RPMI7951 (cell line): Measurements from ENCODE around the gene CEP97. TPM values are rescaled to one million over a fixed set of nuclear protein-coding genes. Genes with fewer than 3 reads are reported as not detected.

Source experiments
- DNase-seq: peaks from one replicate; pipeline ENCODE4 v3.0.0-alpha.2; 2012; ENCODE audit warnings: low read depth
- total RNA-seq: library from RNA; depleted of rRNA; stranded (reverse); fragments of >200 nt; shearing (Covaris generic); gene quantifications from 2 replicates; pipeline ENCODE4 v1.2.3, GENCODE V29; 2014

Gene CEP97
- total RNA-seq, 1 experiment from 2014 or later = 29.8 TPM

DNA sequence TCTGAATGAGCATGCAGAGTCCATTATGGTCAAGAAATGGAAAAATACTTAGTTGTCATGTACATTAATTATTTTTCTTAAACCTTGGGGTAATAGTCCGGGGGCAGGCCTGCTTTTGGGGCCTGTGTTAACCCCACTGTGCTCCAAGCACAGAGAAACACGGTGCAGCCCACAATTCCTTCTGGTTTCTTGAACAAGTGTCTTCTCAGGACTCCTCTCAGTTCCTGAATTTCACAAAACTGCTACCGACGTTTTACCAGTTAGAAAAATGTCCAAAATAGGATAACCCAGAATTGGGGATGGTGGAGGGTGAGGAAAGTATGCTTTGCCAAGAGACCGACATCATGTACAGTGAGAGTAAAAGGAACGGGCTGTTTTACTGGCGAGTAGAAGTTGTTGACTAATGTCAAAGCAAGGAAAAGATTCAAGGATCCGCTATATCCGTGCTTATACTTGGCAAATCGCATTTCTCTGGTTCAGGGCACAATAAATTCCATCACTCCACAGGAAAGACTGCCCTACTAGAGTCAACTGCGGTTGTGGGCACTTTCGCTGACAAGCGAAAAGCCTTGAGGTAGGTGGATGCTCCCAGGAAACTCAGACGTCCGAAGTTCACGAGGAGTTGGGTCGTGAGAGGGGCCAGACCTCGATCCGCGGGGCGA is 54.1 kb downstream of the CEP97 start:
- DNase-seq = no peak

DNA sequence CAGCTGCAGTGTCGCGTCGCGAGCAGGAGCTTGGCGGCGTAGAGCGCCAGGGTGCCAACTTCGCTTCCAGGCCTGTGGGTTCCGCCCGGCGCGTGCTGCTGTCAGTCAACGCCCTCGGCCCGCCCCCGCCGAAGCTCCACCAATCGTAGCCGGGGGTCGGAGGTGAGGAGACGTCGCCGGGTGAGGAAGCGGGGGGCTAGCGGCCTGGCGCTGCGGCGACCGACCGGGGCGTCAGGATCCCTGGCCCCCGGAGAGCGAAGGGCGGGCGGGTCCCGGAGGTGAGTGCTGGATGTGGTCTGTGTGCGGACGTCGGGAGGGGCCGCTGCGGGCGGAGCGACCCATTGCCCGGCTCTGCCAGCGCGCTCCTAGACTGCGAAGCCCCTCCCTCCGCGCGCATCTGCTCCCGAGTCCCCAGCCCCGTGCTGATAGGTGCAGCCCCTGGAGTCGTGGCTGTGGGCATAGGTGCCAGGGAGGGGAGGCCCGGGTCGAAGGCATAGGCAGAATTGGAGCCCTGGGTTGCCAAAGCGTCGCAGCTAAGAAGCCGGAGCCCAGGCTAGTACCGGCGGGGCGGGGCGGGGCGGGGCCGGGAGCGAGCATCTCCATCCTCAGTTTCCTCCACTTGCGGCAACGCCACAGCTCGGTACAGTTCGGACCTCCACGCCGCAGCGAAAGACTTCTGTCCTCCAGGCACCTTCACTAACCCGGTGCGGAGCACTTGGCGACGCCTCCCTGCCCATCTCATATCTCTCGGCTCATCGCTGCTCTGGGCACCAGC is 54.8 kb downstream of the CEP97 start, which contains the start of gene NXPE3:
Gene NXPE3, plus strand, starts transcription at position 165 of the 775 bp plus-strand sequence. CDS start 6,386 bp downstream, outside the sequence.
- peak; percentile 82 for DNase-seq

DNA sequence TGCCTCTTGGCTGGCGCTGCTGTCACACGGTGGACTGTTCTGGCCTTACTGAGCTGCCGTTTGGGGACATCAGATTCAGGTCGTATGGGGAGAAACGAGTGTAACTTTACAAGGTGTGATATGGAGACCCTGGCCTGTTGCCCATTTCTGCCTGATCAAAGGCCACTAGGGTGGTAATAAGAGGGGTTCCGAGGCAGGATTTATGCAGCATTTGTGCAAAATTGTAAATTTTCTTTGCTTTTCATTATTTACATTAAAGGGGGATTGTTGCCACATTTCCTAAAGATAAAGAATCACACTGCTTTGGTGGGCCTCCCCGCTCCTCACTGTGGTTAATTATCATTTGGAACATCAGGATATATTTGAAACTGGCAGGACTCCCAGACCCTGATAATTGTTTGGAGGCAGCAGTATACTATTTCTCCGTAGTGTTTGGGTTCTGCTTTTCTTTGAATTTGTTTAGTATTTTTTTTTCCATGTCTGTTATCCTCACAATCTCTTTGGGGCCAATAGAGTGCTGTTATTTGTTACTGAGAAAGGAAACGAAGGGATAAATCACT is 55.5 kb downstream of the CEP97 start:
- peak; percentile 47 for DNase-seq

DNA sequence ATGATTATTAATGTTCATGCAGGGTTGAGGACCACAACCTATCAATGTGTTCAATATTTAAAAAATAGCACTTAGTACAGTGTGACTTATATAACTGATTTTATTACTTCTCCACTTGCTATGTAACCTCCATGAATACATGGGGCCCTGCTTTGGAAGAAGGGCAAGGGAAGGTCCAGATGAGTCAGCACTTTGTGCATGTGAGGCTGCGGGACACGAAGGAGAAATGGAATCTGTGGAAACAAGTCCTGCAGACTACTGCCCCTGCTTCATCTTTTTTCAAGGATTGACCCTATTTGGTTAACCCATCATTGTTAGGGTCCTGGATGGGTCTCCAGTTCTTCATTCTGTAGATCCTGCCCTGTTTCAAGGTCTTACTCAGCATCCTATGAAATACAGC is 56.2 kb downstream of the CEP97 start:
- DNase-seq = peak; percentile 81

DNA sequence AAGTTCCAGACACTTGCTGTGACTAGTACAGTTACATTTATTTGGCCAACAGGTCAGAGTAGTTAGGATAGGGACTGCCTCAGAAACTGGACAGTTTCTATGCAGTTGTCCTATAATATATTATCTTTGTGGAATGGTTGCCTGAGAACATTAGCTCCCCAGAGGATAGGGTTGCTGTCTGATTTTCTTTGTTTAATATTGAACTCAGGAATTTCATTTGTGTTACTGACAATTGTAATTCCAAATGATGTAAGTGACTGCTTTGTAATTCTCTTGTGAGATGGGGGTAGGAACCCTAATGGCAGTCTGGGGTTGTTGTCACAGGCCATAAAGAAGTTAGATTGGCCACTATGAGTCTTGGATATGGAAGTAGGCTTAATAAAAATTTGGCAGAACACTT is 56.8 kb downstream of the CEP97 start:
- DNase-seq = no peak

DNA sequence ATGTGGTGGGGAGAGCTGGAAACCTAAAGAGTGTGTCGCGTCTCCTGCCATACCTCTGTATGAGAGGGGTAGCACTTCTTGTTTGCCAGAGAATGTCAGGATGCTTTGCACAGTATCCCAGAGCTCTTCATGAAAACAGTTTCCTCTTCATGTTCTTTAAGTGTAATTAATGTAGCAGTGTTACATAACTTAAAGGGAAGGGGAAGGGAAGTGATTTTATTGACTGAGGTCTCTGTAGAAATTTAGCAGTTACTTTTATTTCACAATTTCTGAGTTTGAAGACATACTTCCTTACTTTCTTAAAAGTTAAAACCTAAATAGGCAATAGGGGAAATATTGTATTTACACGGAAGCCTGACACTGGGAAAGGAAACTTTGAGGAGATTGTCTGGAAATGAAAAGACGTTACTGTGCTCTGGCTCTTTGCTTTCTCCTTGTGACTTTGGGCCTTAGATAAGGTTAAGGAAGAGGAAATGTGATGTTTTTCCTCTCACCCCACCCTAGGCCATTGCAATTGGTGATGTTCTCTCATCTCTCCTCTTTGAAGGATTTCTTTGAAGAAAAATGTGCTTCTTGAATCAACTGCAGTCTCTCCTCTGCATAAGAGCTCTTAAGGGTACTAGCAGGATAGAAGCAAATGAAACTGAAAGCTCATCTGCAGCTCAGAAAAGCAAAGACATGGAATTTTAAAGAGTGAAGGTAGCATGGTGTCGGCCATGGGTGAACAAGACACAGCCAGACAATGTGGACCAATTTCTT is 60.6 kb downstream of the CEP97 start:
- DNase-seq = no peak

DNA sequence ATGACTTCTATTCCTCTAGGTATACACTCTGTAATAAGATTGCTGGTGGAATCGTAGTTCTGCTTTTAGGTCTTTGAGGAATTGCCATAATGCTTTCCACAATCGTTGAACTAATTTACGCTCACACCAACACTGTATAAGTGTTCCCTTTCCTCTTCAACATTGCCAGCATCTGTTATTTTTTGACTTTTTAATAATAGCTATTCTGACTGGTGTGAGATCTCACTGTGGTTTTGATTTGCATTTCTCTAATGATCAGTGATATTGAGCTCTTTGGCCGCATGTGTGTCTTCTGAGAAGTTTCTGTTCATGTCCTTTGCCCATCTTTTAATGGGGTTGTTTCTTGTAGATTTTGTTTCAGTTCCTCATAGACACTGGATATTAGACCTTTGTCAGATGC is 67.4 kb downstream of the CEP97 start:
- DNase-seq = no peak

DNA sequence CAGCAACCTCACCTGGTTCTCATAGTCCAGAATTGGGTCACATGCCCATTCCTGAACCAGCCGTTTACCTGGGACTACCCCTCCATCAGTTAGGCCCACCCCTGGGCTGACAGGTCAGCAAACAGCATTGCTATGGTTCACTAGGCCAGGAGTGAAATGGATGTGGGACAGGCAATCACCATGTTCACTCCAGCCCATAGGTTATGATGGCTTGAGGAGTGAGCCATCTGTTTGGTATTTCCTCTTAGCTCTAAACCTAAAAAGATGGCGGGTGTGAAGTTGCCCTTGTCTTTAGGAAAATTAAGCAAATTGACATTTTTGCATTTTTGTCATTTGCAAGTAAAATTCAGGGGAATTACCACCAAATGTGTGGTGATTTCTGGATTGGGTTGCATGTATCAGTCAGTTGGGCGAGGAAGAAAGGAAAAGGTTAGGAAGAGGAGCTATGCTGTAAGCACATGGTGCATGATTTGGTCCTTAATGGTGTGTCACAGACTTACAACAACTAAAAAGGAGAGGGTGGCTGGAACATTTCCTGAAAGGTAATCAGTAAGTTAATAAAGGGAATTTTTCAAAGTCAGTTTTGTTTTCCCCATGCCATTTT is 71.8 kb downstream of the CEP97 start:
- DNase-seq = peak; percentile 21

DNA sequence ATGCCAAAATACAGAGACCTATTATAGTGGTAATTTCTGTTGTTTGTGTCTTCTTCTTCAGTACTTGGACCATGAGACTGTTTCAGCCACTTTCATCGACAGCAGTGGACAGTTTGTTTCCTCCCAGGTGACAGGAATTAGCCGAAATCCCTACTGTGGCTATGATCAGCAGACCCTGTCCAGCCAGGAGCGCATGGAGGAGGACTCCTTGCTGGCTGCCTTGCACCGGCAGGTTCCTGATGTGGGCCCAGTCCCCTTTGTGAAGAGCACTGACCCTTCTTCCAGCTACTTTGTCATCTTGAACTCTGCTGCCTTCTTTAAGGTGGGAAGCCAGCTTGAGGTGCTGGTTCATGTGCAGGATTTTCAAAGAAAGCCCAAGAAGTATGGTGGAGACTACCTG is 76.8 kb downstream of the CEP97 start:
- DNase-seq = no peak

DNA sequence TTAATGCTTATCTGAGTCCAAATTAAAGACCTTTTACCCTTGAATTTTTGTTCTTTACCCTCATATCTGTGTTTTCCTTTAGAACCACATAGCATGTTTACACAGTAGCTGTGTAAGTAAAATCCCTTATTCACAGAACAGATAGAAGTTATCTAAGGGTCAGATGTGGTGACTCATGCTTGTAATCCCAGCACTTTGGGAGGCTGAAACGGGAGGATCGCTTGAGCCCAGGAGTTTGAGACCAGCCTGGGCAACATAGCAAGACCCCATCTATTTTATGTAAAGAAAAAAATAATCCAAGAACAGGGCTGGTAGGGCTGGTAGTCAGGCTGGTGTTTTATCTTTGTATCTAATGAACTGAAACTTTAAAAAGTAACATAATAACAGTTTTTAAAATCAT is 77.8 kb downstream of the CEP97 start:
- DNase-seq = no peak

DNA sequence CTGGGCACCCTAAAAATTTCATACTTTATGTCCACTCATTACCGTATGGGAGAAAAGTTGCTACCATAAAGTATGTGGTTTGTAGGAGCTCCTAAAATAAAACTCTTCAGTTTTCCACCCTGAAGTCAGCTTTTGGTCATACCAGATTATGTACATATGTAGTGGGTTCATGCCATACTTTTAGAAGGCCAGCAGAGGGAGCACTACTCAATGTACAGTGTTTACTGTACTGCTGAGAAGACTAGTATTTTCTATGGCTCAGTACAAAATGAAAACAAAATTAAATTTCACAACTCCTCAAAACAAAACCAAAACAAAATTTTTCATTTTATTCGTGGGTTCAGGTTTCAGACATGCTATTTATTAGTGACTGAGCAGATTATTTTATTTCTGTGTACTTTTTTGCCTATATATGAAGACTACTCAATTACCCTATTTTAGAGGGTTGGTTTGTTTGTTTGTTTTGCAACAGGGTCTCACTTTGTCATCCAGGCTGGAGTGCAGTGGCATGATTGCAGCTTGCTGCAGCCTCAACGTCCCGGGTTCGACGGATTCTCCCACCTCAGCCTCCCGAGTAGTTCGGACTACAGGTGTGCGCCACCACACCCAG is 78.9 kb downstream of the CEP97 start:
- peak; percentile 70 for DNase-seq

DNA sequence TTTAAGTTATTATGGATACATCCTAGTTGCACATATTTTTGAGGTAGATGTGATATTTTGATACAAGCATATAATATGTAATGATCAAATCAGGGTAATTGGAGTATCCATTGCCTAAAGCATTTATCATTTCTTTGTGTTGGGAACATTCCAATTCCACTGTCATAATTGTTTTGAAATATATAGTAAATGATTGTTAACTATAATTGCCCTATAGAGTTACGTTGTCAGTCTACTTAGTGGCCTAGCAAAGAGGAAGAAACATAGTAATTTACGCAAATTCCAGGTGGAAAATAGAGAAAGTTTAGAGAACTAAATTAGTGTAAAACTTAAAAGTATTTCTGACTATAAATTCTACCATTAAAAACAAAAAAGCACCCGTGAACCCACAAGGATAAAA is 79.5 kb downstream of the CEP97 start:
- no peak for DNase-seq

DNA sequence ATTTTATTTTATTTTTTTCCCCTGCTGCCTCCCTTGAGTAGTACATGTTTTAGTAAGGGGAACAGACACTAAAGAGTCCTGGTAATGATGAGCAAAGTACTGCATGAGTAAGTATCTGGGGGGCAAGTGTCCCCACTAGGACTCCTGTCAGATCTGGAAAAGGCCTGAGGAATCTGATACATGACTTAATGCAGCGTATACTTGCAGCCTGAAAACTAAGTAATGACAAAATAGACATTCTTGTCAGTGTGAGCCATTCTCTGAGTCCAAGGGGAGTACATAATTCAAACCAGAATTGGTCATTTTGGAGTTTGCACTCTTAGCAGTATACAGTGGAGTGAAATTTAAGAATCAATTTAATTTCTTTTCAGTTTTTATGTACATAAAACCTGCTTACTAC is 82.1 kb downstream of the CEP97 start:
- DNase-seq = no peak

DNA sequence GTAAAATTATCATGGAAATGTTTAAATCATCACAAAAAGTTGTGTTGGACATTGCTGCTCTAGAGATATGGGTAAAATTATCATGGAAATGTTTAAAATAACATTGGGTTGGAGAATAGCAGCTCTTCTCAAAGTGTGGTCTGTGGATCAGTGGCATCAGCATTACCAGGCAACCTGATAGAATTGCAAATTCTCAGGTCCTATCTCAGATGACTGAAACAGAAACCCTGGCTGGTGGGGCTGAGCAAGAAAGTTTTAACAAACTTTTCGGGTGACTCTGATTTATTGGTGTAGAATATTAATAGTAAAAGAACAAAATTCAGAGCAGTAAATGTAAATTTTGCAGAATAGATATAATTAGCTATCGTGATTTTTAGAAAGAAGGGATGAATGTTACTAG is 83.5 kb downstream of the CEP97 start:
- DNase-seq = no peak

DNA sequence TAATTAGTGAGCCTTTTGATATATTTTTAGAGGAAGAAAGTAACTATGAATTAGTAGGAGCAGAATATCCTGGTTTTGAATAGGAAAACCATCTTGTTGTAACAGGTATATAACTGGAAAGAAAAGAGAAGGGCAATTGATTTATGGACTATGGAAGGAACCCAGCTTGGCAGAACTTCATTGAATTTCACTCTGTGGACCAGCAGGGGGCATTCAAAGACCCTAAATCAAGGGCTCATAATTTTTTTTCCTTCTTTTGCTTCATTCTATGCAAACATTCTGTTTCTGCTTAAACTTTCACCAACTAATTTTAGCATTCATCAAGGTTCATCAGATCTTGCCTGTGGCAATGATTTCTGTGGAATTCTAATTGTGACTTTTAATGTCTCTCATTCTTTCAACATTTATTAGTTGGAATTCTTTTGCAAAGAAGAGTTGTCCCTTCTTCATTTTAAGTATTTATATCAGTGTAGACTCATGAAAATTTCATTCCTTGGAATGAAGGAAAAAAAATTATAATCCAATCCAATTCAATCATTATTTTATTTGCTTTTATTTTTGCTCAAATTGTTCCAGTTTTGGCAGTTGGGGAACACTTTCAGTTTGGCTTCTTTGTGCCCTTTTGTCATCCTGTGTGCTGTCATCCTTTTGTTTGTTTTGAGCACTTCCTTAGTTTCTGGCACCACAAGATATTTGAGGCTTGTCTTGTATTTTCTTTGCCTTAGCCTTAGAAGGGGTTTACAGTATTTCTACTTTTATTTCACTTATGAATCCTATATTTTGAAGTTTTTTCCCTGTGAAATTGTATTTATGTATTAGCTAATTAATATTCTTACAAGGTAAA is 85.0 kb downstream of the CEP97 start:
- DNase-seq = peak; percentile 45

DNA sequence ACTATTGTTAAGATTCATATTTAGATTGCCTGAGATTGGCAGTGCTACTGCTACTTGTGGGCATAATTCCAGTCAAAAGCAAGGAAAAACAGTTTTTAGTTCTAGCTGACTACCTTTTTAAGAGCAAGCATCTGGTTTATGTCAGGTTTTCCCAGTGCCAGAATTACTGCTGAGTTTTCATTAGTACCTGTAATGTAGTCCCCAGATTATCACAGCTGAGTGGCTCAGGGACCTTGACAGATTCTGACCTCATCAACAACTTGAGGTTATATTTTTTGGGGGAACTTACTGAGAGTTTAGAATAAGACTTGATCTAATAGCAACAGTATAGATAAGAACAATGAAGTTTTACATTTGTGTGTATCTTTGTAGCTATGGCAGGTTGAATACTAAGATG is 85.6 kb downstream of the CEP97 start:
- DNase-seq = no peak

DNA sequence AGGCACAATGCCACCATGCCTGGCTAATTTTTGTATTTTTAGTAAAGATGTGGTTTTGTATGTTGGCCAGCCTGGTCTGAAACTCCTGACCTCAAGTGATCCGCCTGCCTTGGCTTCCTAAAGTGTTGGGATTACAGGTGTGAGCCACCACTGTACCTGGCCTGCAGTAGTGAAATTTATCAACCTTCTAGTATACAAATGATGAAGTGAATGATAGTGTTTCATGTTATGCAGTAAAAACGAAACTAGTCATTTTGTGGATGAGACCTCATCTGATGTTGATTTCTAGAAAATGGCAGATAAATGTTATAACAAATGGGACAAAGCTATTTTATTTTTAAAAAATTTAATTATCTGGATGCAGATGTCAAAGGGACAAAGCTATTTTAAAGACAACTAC is 87.5 kb downstream of the CEP97 start:
- DNase-seq = no peak

DNA sequence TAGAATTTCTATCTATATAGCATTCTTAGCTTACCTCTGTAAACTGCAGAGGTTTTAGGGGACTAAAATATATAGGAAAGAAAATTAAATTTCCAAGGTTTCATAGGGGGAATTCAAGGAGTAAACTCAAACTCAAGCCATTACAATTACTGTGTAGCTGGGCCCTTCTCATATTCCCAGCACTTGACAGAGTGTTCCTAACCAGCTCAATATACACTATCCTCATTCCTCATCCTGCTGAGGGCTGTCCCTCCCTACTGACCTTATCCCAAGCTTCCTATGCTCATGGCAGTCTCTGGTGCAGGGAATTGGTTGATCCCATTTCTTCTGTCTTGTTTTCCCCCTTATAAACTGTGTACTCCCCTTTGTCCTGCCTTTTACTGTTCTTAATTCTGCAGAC is 88.5 kb downstream of the CEP97 start:
- DNase-seq = no peak

DNA sequence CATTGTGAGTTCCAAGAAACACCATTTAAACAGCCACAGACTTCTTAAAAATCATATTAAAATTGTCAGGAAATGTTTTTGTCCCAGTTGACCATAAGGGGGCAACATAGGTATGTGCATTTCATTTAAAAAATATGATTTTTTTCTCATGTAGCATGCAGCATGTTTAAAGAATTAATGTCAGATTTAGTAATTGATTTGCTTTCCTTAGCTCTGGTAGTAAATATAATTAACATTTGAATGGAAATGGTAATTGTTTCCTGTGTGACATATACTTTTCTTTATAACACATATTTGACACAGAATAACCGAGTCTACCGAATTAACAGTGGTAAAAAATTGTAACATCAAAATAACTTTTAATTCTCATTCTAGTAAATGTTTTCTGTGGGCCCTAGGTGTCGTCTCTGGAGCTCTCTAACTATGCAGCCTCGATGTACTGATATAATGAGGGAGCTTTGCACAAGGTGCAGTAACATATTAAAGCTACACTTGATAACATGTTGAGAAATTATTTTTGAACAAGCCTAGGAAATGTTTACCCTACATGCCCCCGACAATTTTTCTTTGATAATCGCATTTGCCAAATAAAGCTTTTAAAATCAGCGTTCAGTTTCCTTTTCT is 89.5 kb downstream of the CEP97 start:
- DNase-seq = peak; percentile 19

DNA sequence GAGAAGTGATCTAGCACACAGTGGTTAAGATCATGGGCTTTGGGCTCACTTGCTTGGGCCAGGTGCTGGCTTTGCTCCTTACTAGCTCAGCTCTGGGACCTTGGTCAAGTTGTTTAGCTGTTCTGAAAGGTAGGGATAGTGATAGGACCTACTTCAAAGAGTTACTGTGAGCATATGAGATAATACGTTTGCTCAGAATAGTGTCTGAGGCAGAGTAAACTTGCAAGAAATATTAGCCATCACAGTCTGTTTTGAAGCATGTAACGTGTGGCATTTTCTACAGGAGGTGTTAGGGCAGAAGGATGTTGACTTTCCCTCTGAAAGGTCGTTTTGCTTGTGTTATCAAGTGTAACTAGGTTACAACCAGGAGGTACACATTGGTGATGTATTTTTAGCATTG is 90.4 kb downstream of the CEP97 start:
- no peak for DNase-seq
